Transverse colon (tissue), 4 donors: ENCODE data around the gene GDF11. TPM values are rescaled to one million over a fixed set of nuclear protein-coding genes. Genes with fewer than 3 reads are reported as not detected.

ENCODE experiments used
- DNase-seq: peaks from one replicate; pipeline ENCODE4 v3.0.0-alpha.2; 2019
- H3K27ac ChIP-seq, 4 donors: fragments of 200-600 bp; sonication (generic); 2 replicates each; pipeline ENCODE4 v1.5.1; 2016 to 2018; ENCODE audit warnings: inconsistent platforms in 4 of 4
- H3K27me3 ChIP-seq: fragments of 200-600 bp; sonication (generic); 2 replicates; pipeline ENCODE4 v1.5.1; 2017; ENCODE audit warnings: inconsistent platforms
- H3K36me3 ChIP-seq, 4 donors: fragments of 200-600 bp; sonication (generic); 2 replicates each; pipeline ENCODE4 v1.5.1; 2017 to 2019; ENCODE audit warnings: inconsistent platforms in 4 of 4
- H3K4me1 ChIP-seq, 4 donors: fragments of 200-600 bp; sonication (generic); 2 replicates each; pipeline ENCODE4 v1.5.1; 2017 to 2020; ENCODE audit warnings: inconsistent platforms in 4 of 4
- H3K4me3 ChIP-seq, 4 donors: fragments of 200-600 bp; sonication (generic); 1 replicate in 1 of 4; 2 replicates in 3 of 4; pipeline versions ENCODE4 v1.5.1 to v1.6.1; 2017 to 2019; ENCODE audit warnings: inconsistent platforms in 4 of 4
- H3K9me3 ChIP-seq, 2 donors: fragments of 200-600 bp; sonication (generic); 2 replicates each; pipeline ENCODE4 v1.5.1; 2017 to 2019; ENCODE audit warnings: inconsistent platforms in 2 of 2
- CTCF ChIP-seq, 5 experiments: fragments of 200-600 bp in 3 of 5; fragments of 450-650 bp in 2 of 5; sonication (generic) in 3 of 5; IDR thresholded peaks; 1 replicate in 2 of 5; 2 replicates in 3 of 5; pipeline ENCODE4 v1.5.1; 2016 to 2017; ENCODE audit warnings: antibody characterized with exemption in 5 of 5, inconsistent platforms in 3 of 5, mild to moderate bottlenecking in 2 of 5, moderate library complexity in 1 of 5
- EP300 ChIP-seq: sonication (generic); formaldehyde crosslinking; IDR thresholded peaks from one replicate; pipeline ENCODE4 v1.6.1; 2017; ENCODE audit warnings: antibody characterized with exemption, low read depth
- POLR2A ChIP-seq: fragments of 450-650 bp; IDR thresholded peaks from one replicate; pipeline ENCODE4 v1.6.1; 2016; ENCODE audit warnings: antibody characterized with exemption, mild to moderate bottlenecking, moderate library complexity
- POLR2AphosphoS5 ChIP-seq, 3 donors: sonication (generic); formaldehyde crosslinking; IDR thresholded peaks; one replicate each; pipeline ENCODE4 v1.6.1; 2016; ENCODE audit warnings: antibody characterized with exemption in 3 of 3
- WGBS, 2 donors: methylation state at CpG; one replicate each; pipeline ENCODE4 v1.1.5; 2018; ENCODE audit warnings: low coverage in 1 of 2; 5-methylcytosine and 5-hydroxymethylcytosine counted together
- in situ Hi-C, 4 donors: fragments of 200-750 bp; cut with MboI; loops; one replicate each; pipeline versions ENCODE4 v1.15.0 to v1.15.1; 2017; ENCODE audit warnings: low sequenced_read_pairs in 3 of 4, low pct_ligation_motif_present in 1 of 4, low pct_unique_long_range_greater_than_20kb in 1 of 4
- intact Hi-C: fragments of 100-400 bp; cut with DNase I; formaldehyde crosslinking; loops from one replicate; pipeline ENCODE4 v1.15.1; 2023; ENCODE audit warnings: low total_unique reads
- total RNA-seq, 4 donors: library from RNA; depleted of rRNA; stranded (reverse); fragments of >200 nt; gene quantifications; one replicate each; pipeline ENCODE4 v1.1.0, GENCODE V29; 2016

Gene GDF11
- total RNA-seq, 4 donors from 2014 or later, result 0.37 to 1.7 (median 0.60) TPM

GRCh38 chr12:55760663-55761062 lies 17.7 kb downstream of the GDF11 start:
- WGBS, 2 donors, result 83 to 95% methylated on average over 6 of the region's 6 CpGs
- no peak overlapping the region for H3K4me3 ChIP-seq
- TF ChIP-seq EP300 (no peak), POLR2AphosphoS5 (IDR thresholded peaks at IDR 0.05) (no peak), POLR2A (no peak), CTCF (IDR thresholded peaks at IDR 0.05) (no peak)
- in situ Hi-C loops, result no loop called here
- H3K27ac ChIP-seq, result no peak overlapping the region
- H3K36me3 ChIP-seq, result peaks cover 0 to 54% (median 23%) of the 10 kb centered on the region in 4 donors
- intact Hi-C loops, result no loop called here
- no peaks in the 10 kb centered on the region for H3K9me3 ChIP-seq
- no peak for DNase-seq
- no peaks in the 10 kb centered on the region for H3K4me1 ChIP-seq
- no peaks in the 10 kb centered on the region for H3K27me3 ChIP-seq

- no peaks in the 10 kb centered on the region for H3K27me3 ChIP-seq
- no peak for DNase-seq
- peaks cover 0 to 41% (median 15%) of the 10 kb centered on the region in 4 donors for H3K36me3 ChIP-seq
- in situ Hi-C loops, result no loop called here
- H3K4me1 ChIP-seq, result no peaks in the 10 kb centered on the region
- intact Hi-C loops, result no loop called here
- TF ChIP-seq CTCF (IDR thresholded peaks at IDR 0.05), result no peak
- no peak for TF ChIP-seq POLR2AphosphoS5 (IDR thresholded peaks at IDR 0.05)
- TF ChIP-seq EP300, result no peak
- TF ChIP-seq POLR2A, result no peak
- no peak overlapping the region for H3K4me3 ChIP-seq
- no peak overlapping the region for H3K27ac ChIP-seq
- H3K9me3 ChIP-seq, result no peaks in the 10 kb centered on the region
These were observed 19.7 kb downstream of the GDF11 start for GRCh38 chr12:55762646-55763045.

- DNase-seq, result no peak
- peaks cover 0 to 14% (median 1%) of the 10 kb centered on the region in 4 donors for H3K36me3 ChIP-seq
- TF ChIP-seq CTCF (IDR thresholded peaks at IDR 0.05), result no peak
- no peak for TF ChIP-seq POLR2AphosphoS5 (IDR thresholded peaks at IDR 0.05)
- no peak for TF ChIP-seq EP300
- TF ChIP-seq POLR2A, result no peak
- H3K27ac ChIP-seq, result no peak overlapping the region
- no peaks in the 10 kb centered on the region for H3K27me3 ChIP-seq
- 77 to 82% methylated on average over 5 of the region's 5 CpGs for WGBS, 2 donors
- H3K9me3 ChIP-seq, result no peaks in the 10 kb centered on the region
- intact Hi-C loops, result no loop called here
- no peak overlapping the region for H3K4me3 ChIP-seq
- in situ Hi-C loops, result no loop called here
- no peaks in the 10 kb centered on the region for H3K4me1 ChIP-seq
These were observed 22.9 kb downstream of the GDF11 start for GRCh38 chr12:55765736-55766290.

- DNase-seq, result no peak
- 88 to 90% methylated on average over 4 of the region's 4 CpGs for WGBS, 2 donors
- no peaks in the 10 kb centered on the region for H3K4me1 ChIP-seq
- intact Hi-C loops (no loop called here), in situ Hi-C loops (no loop called here)
- H3K27me3 ChIP-seq, result no peaks in the 10 kb centered on the region
- H3K4me3 ChIP-seq, result no peak overlapping the region
- no peak overlapping the region for H3K27ac ChIP-seq
- H3K9me3 ChIP-seq, result no peaks in the 10 kb centered on the region
- H3K36me3 ChIP-seq, result peaks cover 0 to 10% (median 1%) of the 10 kb centered on the region in 4 donors
- TF ChIP-seq CTCF (IDR thresholded peaks at IDR 0.05), result no peak
These were observed 24.2 kb downstream of the GDF11 start for GRCh38 chr12:55767156-55767555.
